Aorta (tissue), 5 donors: Measurements from ENCODE around the gene TSPYL4. TPM values are rescaled to one million over a fixed set of nuclear protein-coding genes. Genes with fewer than 3 reads are reported as not detected.

Experiments
- ATAC-seq: fragments of 200-7000 bp; cut with Tn5 transposase; one replicate; pipeline ENCODE4 v1.9.1; 2022; ENCODE audit warnings: moderate library complexity; ENCODE audit not compliant: low FRiP score
- DNase-seq, 2 donors: peaks; one replicate each; pipeline ENCODE4 v3.0.0-alpha.2; 2020
- H3K27ac ChIP-seq, 2 donors: one replicate each; pipeline ENCODE4 v1.5.1; 2013; ENCODE audit warnings: low read length in 2 of 2, mild to moderate bottlenecking in 2 of 2, moderate library complexity in 2 of 2, control low read depth in 1 of 2, inconsistent platforms in 1 of 2, low read depth in 1 of 2
- H3K27me3 ChIP-seq, 2 donors: one replicate each; pipeline ENCODE4 v1.6.1; 2013; ENCODE audit warnings: control low read depth in 1 of 2, low read length in 1 of 2, mild to moderate bottlenecking in 1 of 2, moderate library complexity in 1 of 2; ENCODE audit not compliant: insufficient read depth in 2 of 2, control insufficient read depth in 1 of 2
- H3K36me3 ChIP-seq, 2 donors: one replicate each; pipeline ENCODE4 v1.6.1; 2013; ENCODE audit warnings: control low read depth in 1 of 2, low read length in 1 of 2, mild to moderate bottlenecking in 1 of 2; ENCODE audit not compliant: insufficient read depth in 2 of 2, control insufficient read depth in 1 of 2
- H3K4me1 ChIP-seq, 2 donors: one replicate each; pipeline ENCODE4 v1.6.1; 2013; ENCODE audit warnings: low read length in 2 of 2, control low read depth in 1 of 2, mild to moderate bottlenecking in 1 of 2, moderate library complexity in 1 of 2; ENCODE audit not compliant: insufficient read depth in 2 of 2, control insufficient read depth in 1 of 2
- H3K4me3 ChIP-seq, 2 donors: one replicate each; pipeline ENCODE4 v1.5.1; 2013; ENCODE audit warnings: low read length in 2 of 2, control low read depth in 1 of 2, mild to moderate bottlenecking in 1 of 2
- H3K9me3 ChIP-seq: one replicate; pipeline ENCODE4 v1.6.1; 2013; ENCODE audit warnings: mild to moderate bottlenecking, low read length; ENCODE audit not compliant: control insufficient read depth
- WGBS, 2 donors: extraction: QIAGEN DNeasy Blood & Tissue Kit; methylation state at CpG; one replicate each; pipeline ENCODE4 v1.1.7; 2013; 5-methylcytosine and 5-hydroxymethylcytosine counted together
- intact Hi-C, 2 donors: fragments of 100-400 bp; cut with DNase I; formaldehyde crosslinking; loops; one replicate each; pipeline versions ENCODE4 v1.14.2 to v1.15.0; 2022
- polyA plus RNA-seq, 2 donors: library from polyadenylated mRNA; stranded (reverse); fragments of 200-250 nt; gene quantifications; one replicate each; pipeline ENCODE4 v1.2.3, GENCODE V29; 2013
- total RNA-seq, 2 donors: library from RNA; stranded (reverse); fragmentation: NEBNext Ultra II Directional; extraction: Animal tissue kit (Norgen Biotek cat#: 25700); gene quantifications; one replicate each; pipeline ENCODE4 v1.2.1, GENCODE V29; 2021
- donor health status: healthy with polysubstance abuse.
- donor health status: Bipolar disorder and iron deficiency.
- donor health status: DM: no; HTN: no; CAD: no.
- donor health status: DM: no; HTN: no; CAD: no.
- donor health status: DM: yes; HTN: yes; CAD: no.

Gene TSPYL4
- total and polyA plus RNA-seq, 4 donors = 10.5 to 19.1 (median 17.0) TPM

GRCh38 chr6:116223355-116223754, 30.5 kb downstream of the TSPYL4 start:
- Histone ChIP-seq H3K4me1 (no peaks in the 10 kb centered on the region), H3K27me3 (peaks cover 0 to 2% of the 10 kb centered on the region in 2 donors), H3K36me3 (peaks cover 0 to 4% of the 10 kb centered on the region in 2 donors), H3K4me3 (no peak overlapping the region), H3K9me3 (no peaks in the 10 kb centered on the region), H3K27ac (no peak overlapping the region)
- WGBS, 2 donors = 88 to 89% methylated on average over 3 of the region's 3 CpGs
- intact Hi-C loops = no loop called here
- DNase-seq = no peak
- no peak for ATAC-seq

- H3K27ac ChIP-seq = no peak overlapping the region
- no peaks in the 10 kb centered on the region for H3K9me3 ChIP-seq
- H3K4me1 ChIP-seq = no peaks in the 10 kb centered on the region
- ATAC-seq (no peak), DNase-seq (no peak)
- intact Hi-C loops = no loop called here
- H3K36me3 ChIP-seq = peaks cover 0 to 4% of the 10 kb centered on the region in 2 donors
- no peak overlapping the region for H3K4me3 ChIP-seq
- 93 to 97% methylated on average over 2 of the region's 2 CpGs for WGBS, 2 donors
- H3K27me3 ChIP-seq = peaks cover 0 to 2% of the 10 kb centered on the region in 2 donors
Measured at GRCh38 chr6:116221911-116222310, 32.0 kb downstream of the TSPYL4 start.

DNA sequence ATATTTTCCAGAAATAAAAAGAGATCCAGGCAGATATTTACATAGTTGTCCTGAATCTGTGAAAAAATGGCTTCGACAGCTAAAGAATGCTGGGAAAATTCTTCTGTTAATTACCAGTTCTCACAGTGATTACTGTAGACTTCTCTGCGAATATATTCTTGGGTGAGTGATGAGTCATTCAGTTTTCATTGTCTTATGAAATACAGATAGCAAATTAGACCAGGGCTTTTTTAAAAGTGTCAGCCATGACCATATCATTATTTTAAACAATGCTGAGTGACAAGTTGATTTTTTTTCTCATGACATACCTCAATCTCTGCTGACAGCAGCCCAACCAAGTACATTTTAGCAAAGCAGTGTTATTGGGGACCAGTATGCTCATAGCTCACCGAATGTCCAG, 32.8 kb downstream of the TSPYL4 start:
- ATAC-seq (no peak), DNase-seq (no peak)
- intact Hi-C loops = no loop called here
- H3K36me3 ChIP-seq = peaks cover 0 to 4% of the 10 kb centered on the region in 2 donors
- WGBS, 2 donors = 71 to 78% methylated on average over 3 of the region's 3 CpGs
- H3K9me3 ChIP-seq = no peaks in the 10 kb centered on the region
- H3K4me3 ChIP-seq = no peak overlapping the region
- H3K4me1 ChIP-seq = no peaks in the 10 kb centered on the region
- H3K27ac ChIP-seq = no peak overlapping the region
- peaks cover 0 to 2% of the 10 kb centered on the region in 2 donors for H3K27me3 ChIP-seq

- 72 to 82% methylated on average over 5 of the region's 5 CpGs for WGBS, 2 donors
- intact Hi-C loops = loop anchor here in 1 of 2 donors (5.0 kb wide), 2 partner anchors 33 to 318 kb away; partner anchors contain the start of gene TSPYL4
Measured at GRCh38 chr6:116218866-116219265, 35.0 kb downstream of the TSPYL4 start.

DNA sequence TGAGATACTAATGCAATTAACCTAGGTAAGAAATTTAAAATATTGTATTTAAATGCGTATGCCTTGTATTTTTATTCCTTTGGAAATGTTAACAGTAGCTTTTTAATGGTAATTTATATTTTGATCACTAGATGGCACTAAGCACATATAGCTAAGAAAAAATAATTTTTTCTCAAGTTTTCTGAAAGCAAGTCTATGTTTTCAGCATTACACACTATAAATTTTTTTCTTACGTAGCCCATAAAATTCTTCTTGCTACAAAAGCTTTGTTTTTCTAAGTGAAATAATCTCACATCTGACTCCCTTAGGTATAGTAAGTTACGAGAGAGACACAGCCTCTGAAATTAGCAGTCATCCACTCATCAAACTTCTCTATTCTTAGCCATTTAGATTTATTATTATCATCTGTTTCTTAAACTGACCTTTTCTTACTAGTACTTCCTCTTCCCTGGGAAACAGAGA, 35.7 kb downstream of the TSPYL4 start:
- WGBS, 2 donors = 35 to 42% methylated on average over 3 of the region's 3 CpGs
- no peak for ATAC-seq
- intact Hi-C loops = loop anchor here in 1 of 2 donors (5.0 kb wide), 2 partner anchors 34 to 319 kb away; partner anchors contain the start of gene TSPYL4

More at GRCh38 chr6:116218866-116219265, 35.0 kb downstream of the TSPYL4 start:
- Histone ChIP-seq H3K27ac (no peak overlapping the region), H3K4me1 (no peaks in the 10 kb centered on the region), H3K4me3 (no peak overlapping the region), H3K9me3 (no peaks in the 10 kb centered on the region), H3K27me3 (no peaks in the 10 kb centered on the region), H3K36me3 (no peaks in the 10 kb centered on the region)
- ATAC-seq (no peak), DNase-seq (no peak)

GRCh38 chr6:116217069-116217468, 36.8 kb downstream of the TSPYL4 start:
- no peaks in the 10 kb centered on the region for H3K9me3 ChIP-seq
- H3K4me1 ChIP-seq = no peaks in the 10 kb centered on the region
- DNase-seq (no peak), ATAC-seq (no peak)
- peaks cover 0 to 3% of the 10 kb centered on the region in 2 donors for H3K36me3 ChIP-seq
- H3K27ac ChIP-seq = no peak overlapping the region
- WGBS, 2 donors = 7 to 14% methylated on average over 1 of the region's 1 CpG
- no peak overlapping the region for H3K4me3 ChIP-seq
- no peaks in the 10 kb centered on the region for H3K27me3 ChIP-seq
- intact Hi-C loops = loop anchor here in 1 of 2 donors (5.0 kb wide), 2 partner anchors 35 to 320 kb away; partner anchors contain the start of gene TSPYL4

More for the DNA sequence above, 35.7 kb downstream of the TSPYL4 start:
- Histone ChIP-seq H3K27ac (no peak overlapping the region), H3K9me3 (no peaks in the 10 kb centered on the region), H3K4me3 (no peak overlapping the region), H3K27me3 (no peaks in the 10 kb centered on the region), H3K4me1 (no peaks in the 10 kb centered on the region), H3K36me3 (peaks cover 0 to 3% of the 10 kb centered on the region in 2 donors)
- no peak for DNase-seq

- DNase-seq (no peak), ATAC-seq (no peak)
- intact Hi-C loops = loop anchor here in 1 of 2 donors (5.0 kb wide), 2 partner anchors 37 to 322 kb away; partner anchors contain the start of gene TSPYL4
- no peaks in the 10 kb centered on the region for H3K9me3 ChIP-seq
- no peaks in the 10 kb centered on the region for H3K27me3 ChIP-seq
- WGBS, 2 donors = 84 to 86% methylated on average over 5 of the region's 5 CpGs
- H3K4me3 ChIP-seq = no peak overlapping the region
- H3K36me3 ChIP-seq = peaks cover 0 to 3% of the 10 kb centered on the region in 2 donors
- peaks cover 0 to 2% of the 10 kb centered on the region in 2 donors for H3K4me1 ChIP-seq
- H3K27ac ChIP-seq = no peak overlapping the region
Measured at GRCh38 chr6:116215414-116215813, 38.5 kb downstream of the TSPYL4 start.

- Histone ChIP-seq H3K36me3 (peaks cover 0 to 3% of the 10 kb centered on the region in 2 donors), H3K27me3 (no peaks in the 10 kb centered on the region), H3K9me3 (no peaks in the 10 kb centered on the region), H3K4me3 (no peak overlapping the region), H3K27ac (no peak overlapping the region), H3K4me1 (peaks cover 0 to 2% of the 10 kb centered on the region in 2 donors)
- no peak for DNase-seq
- intact Hi-C loops = loop anchor here in 1 of 2 donors (5.0 kb wide), 2 partner anchors 38 to 323 kb away; partner anchors contain the start of gene TSPYL4
- 78 to 89% methylated on average over 1 of the region's 1 CpG for WGBS, 2 donors
- no peak for ATAC-seq
Measured at GRCh38 chr6:116214681-116215080, 39.2 kb downstream of the TSPYL4 start.
